HG02943 (cell line): ENCODE results near the gene XRCC4.

ENCODE experiments used
- ATAC-seq: cut with Tn5 transposase; IDR thresholded peaks from one replicate; pipeline ENCODE4 v1.9.1; 2021; ENCODE audit warnings: mild to moderate bottlenecking, low read depth, moderate library complexity; ENCODE audit not compliant: unreplicated experiment

The XRCC4 gene

GRCh38 chr5:83371726-83372125, 294.4 kb downstream of the XRCC4 start:
- ATAC-seq = no peak

GRCh38 chr5:83374547-83374946, 297.2 kb downstream of the XRCC4 start:
- no peak for ATAC-seq

GRCh38 chr5:83375049-83375745, 297.9 kb downstream of the XRCC4 start:
- ATAC-seq = no peak

GRCh38 chr5:83376461-83376860, 299.1 kb downstream of the XRCC4 start:
- ATAC-seq = no peak

GRCh38 chr5:83377131-83377865, 300.0 kb downstream of the XRCC4 start:
- ATAC-seq = no peak

GRCh38 chr5:83378624-83379289, 301.4 kb downstream of the XRCC4 start:
- no peak for ATAC-seq

- ATAC-seq = no peak
These were observed 308.5 kb downstream of the XRCC4 start for GRCh38 chr5:83385812-83386211.

- ATAC-seq = no peak
These were observed 309.7 kb downstream of the XRCC4 start for GRCh38 chr5:83387041-83387440.

GRCh38 chr5:83388608-83389007, 311.3 kb downstream of the XRCC4 start:
- ATAC-seq = no peak

- no peak for ATAC-seq
These were observed 315.6 kb downstream of the XRCC4 start for GRCh38 chr5:83392766-83393503.

- no peak for ATAC-seq
These were observed 316.1 kb downstream of the XRCC4 start for GRCh38 chr5:83393504-83393866.

GRCh38 chr5:83394190-83394589, 316.8 kb downstream of the XRCC4 start:
- ATAC-seq = no peak

GRCh38 chr5:83396662-83397061, 319.3 kb downstream of the XRCC4 start:
- no peak for ATAC-seq

GRCh38 chr5:83397658-83398057, 320.3 kb downstream of the XRCC4 start:
- ATAC-seq = no peak

- ATAC-seq = no peak
These were observed 322.9 kb downstream of the XRCC4 start for GRCh38 chr5:83400241-83400640.

- no peak for ATAC-seq
These were observed 323.4 kb downstream of the XRCC4 start for GRCh38 chr5:83400701-83401100.

GRCh38 chr5:83401122-83401731, 323.9 kb downstream of the XRCC4 start:
- no peak for ATAC-seq

- ATAC-seq = no peak
These were observed 324.4 kb downstream of the XRCC4 start for GRCh38 chr5:83401775-83402174.
